Gastroesophageal sphincter (tissue), 3 donors: ENCODE measurements around the gene ZCCHC4.

Source experiments
- CTCF ChIP-seq, 4 experiments: fragments of 200-600 bp in 2 of 4; fragments of 450-650 bp in 2 of 4; sonication (generic) in 1 of 4; IDR thresholded peaks; one replicate each; pipeline ENCODE4 v1.5.1; 2017 to 2019; ENCODE audit warnings: antibody characterized with exemption in 4 of 4, mild to moderate bottlenecking in 2 of 4, moderate library complexity in 2 of 4
- EP300 ChIP-seq: sonication (generic); formaldehyde crosslinking; IDR thresholded peaks from one replicate; pipeline ENCODE4 v1.6.1; 2017; ENCODE audit warnings: antibody characterized with exemption, mild to moderate bottlenecking

GRCh38 chr4:25308306-25308705 lies 4.3 kb upstream of the ZCCHC4 start:
- TF ChIP-seq CTCF (IDR thresholded peaks at IDR 0.05) (no peak), EP300 (no peak)
